DND-41 (cell line): ENCODE results near the gene CACHD1.
"Not testable (repeated sequence)": the region's sequence is repeated elsewhere in the genome, so short reads cannot be mapped to it uniquely, and the experiment has no call there.

Experiments
- ATAC-seq: fragments of 200-7000 bp; cut with Tn5 transposase; 3 replicates; pipeline ENCODE4 v1.9.1; 2021; ENCODE audit warnings: low read depth; ENCODE audit not compliant: insufficient read depth
- DNase-seq: peaks from one replicate; pipeline ENCODE4 v3.0.0-alpha.2; 2020
- H2AFZ ChIP-seq: 2 replicates; pipeline ENCODE4 v1.6.0; 2012; ENCODE audit warnings: low read depth, low read length
- H3K27ac ChIP-seq: 2 replicates; pipeline ENCODE4 v1.5.1; 2012; ENCODE audit warnings: low read length, inconsistent platforms
- H3K27me3 ChIP-seq: fragments of 200-600 bp; sonication (generic); 2 replicates; pipeline ENCODE4 v1.6.0; 2012; ENCODE audit warnings: low read length, mild to moderate bottlenecking, inconsistent platforms; ENCODE audit not compliant: insufficient read depth, poor library complexity
- H3K36me3 ChIP-seq: 2 replicates; pipeline ENCODE4 v1.5.1; 2012; ENCODE audit warnings: low read length, inconsistent platforms; ENCODE audit not compliant: insufficient read depth
- H3K4me1 ChIP-seq: 2 replicates; pipeline ENCODE4 v1.5.1; 2012; ENCODE audit warnings: mild to moderate bottlenecking, low read length; ENCODE audit not compliant: insufficient read depth
- H3K4me2 ChIP-seq: 2 replicates; pipeline ENCODE4 v1.6.0; 2012; ENCODE audit warnings: mild to moderate bottlenecking, moderate library complexity, low read length, inconsistent platforms; ENCODE audit not compliant: insufficient read depth
- H3K4me3 ChIP-seq, 2 experiments: fragments of 200-600 bp in 1 of 2; shearing (Covaris generic) in 1 of 2; 2 replicates each; pipeline ENCODE4 v1.5.1; 2012 to 2016; ENCODE audit warnings: inconsistent platforms in 2 of 2, low read length in 2 of 2, mild to moderate bottlenecking in 2 of 2, low read depth in 1 of 2, moderate library complexity in 1 of 2
- H3K79me2 ChIP-seq: 2 replicates; pipeline ENCODE4 v1.6.0; 2012; ENCODE audit warnings: low read length, inconsistent platforms; ENCODE audit not compliant: insufficient read depth
- H3K9ac ChIP-seq: 2 replicates; pipeline ENCODE4 v1.6.0; 2012; ENCODE audit warnings: low read depth, mild to moderate bottlenecking, inconsistent platforms, low read length, moderate library complexity
- H3K9me3 ChIP-seq: 2 replicates; pipeline ENCODE4 v1.5.1; 2012; ENCODE audit warnings: low read length, moderate library complexity, mild to moderate bottlenecking, inconsistent platforms; ENCODE audit not compliant: insufficient read depth, severe bottlenecking
- H4K20me1 ChIP-seq: 2 replicates; pipeline ENCODE4 v1.6.0; 2012; ENCODE audit warnings: low read length; ENCODE audit not compliant: insufficient read depth
- CTCF ChIP-seq: IDR thresholded peaks from 2 replicates; pipeline ENCODE4 v1.5.1; 2012; ENCODE audit warnings: borderline replicate concordance, low read length, moderate library complexity, mild to moderate bottlenecking; ENCODE audit not compliant: poor library complexity, severe bottlenecking; ENCODE audit errors: extremely low read depth
- EZH2 ChIP-seq: IDR thresholded peaks from 3 replicates; pipeline ENCODE4 v1.6.1; 2012; ENCODE audit warnings: borderline replicate concordance, low read depth, mild to moderate bottlenecking, moderate library complexity, low read length, inconsistent platforms; ENCODE audit not compliant: severe bottlenecking

CACHD1 gene

GRCh38 chr1:64733581-64734286 lies 263.8 kb downstream of the CACHD1 start:
- Histone ChIP-seq H3K4me1 (no peaks in the 10 kb centered on the region), H4K20me1 (no peaks in the 10 kb centered on the region), H3K9me3 (no peaks in the 10 kb centered on the region), H3K9ac (no peak overlapping the region), H3K79me2 (no peaks in the 10 kb centered on the region), H3K36me3 (no peaks in the 10 kb centered on the region), H3K27me3 (no peaks in the 10 kb centered on the region), H3K4me3 (no peak overlapping the region), H3K4me2 (no peak overlapping the region), H2AFZ (no peak overlapping the region), H3K27ac (no peak overlapping the region)
- no peak for ATAC-seq
- DNase-seq = no peak
- TF ChIP-seq EZH2 (no peak), CTCF (no peak)

GRCh38 chr1:64734287-64734652 lies 264.3 kb downstream of the CACHD1 start:
- TF ChIP-seq EZH2 (no peak), CTCF (no peak)
- Histone ChIP-seq H3K36me3 (no peaks in the 10 kb centered on the region), H3K9me3 (no peaks in the 10 kb centered on the region), H3K27me3 (no peaks in the 10 kb centered on the region), H3K4me2 (no peak overlapping the region), H4K20me1 (no peaks in the 10 kb centered on the region), H2AFZ (no peak overlapping the region), H3K79me2 (no peaks in the 10 kb centered on the region), H3K4me1 (no peaks in the 10 kb centered on the region), H3K27ac (no peak overlapping the region), H3K9ac (no peak overlapping the region), H3K4me3 (no peak overlapping the region)
- DNase-seq (no peak), ATAC-seq (no peak)

DNA sequence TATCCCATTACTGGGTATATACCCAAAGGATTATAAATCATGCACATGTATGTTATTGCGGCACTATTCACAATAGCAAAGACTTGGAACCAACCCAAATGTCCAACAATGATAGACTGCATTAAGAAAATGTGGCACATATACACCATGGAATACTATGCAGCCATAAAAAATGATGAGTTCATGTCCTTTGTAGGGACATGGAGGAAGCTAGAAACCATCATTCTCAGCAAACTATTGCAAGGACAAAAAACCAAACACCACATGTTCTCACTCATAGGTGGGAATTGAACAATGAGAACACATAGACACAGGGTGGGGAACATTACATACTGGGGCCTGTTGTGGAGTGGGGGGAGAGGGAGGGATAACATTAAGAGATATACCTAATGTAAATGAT lies 270.8 kb downstream of the CACHD1 start:
- H3K9me3 ChIP-seq, H3K9ac ChIP-seq, H3K27ac ChIP-seq, ATAC-seq, H3K27me3 ChIP-seq, H3K4me3 ChIP-seq, H3K4me2 ChIP-seq, H3K79me2 ChIP-seq, H2AFZ ChIP-seq, H4K20me1 ChIP-seq, H3K36me3 ChIP-seq, DNase-seq: not testable (repeated sequence)
- peaks cover 12% of the 10 kb centered on the region for H3K4me1 ChIP-seq
